H1 (cell line): Measurements from ENCODE around the gene KDM1A. TPM values are rescaled to one million over a fixed set of nuclear protein-coding genes. Genes with fewer than 3 reads are reported as not detected.

Experiments
- CTCF ChIA-PET: fragments of 300-600 bp; sonication (Branson Sonifier 250); formaldehyde crosslinking; loops from one replicate; lab custom pipeline; 2021; ENCODE audit not compliant: partially characterized antibody; lab: Charles Lee
- POLR2A ChIA-PET: fragments of 300-600 bp; sonication (Branson Sonifier 250); formaldehyde crosslinking; loops from one replicate; lab custom pipeline; 2021; ENCODE audit warnings: inconsistent platforms; ENCODE audit not compliant: partially characterized antibody; lab: Charles Lee
- DNase-seq, 2 experiments: peaks; one replicate each; pipeline versions ENCODE4 v3.0.0 to v3.0.0-alpha.2; 2010 to 2022; ENCODE audit warnings: low spot score in 2 of 2, low read depth in 1 of 2, mixed read lengths in 1 of 2
- FAIRE-seq: peaks from 2 replicates; lab custom pipeline; 2011; peaks lifted over from hg19 to GRCh38; lab: Jason Lieb, UNC
- H2AFZ ChIP-seq: 2 replicates; pipeline ENCODE4 v1.8.1; 2012; ENCODE audit warnings: low read length, inconsistent platforms
- H2AK5ac ChIP-seq: 2 replicates; pipeline ENCODE4 v1.6.1; 2013; ENCODE audit warnings: low read depth, low read length
- H2BK120ac ChIP-seq: replicated peaks from 2 replicates; pipeline ENCODE3; 2013; ENCODE audit warnings: low read depth, low read length, inconsistent platforms
- H2BK12ac ChIP-seq: 2 replicates; pipeline ENCODE4 v1.6.1; 2013; ENCODE audit warnings: low read depth, low read length
- H2BK15ac ChIP-seq: 2 replicates; pipeline ENCODE4 v1.6.1; 2013; ENCODE audit warnings: low read length
- H2BK20ac ChIP-seq: 2 replicates; pipeline ENCODE4 v1.6.1; 2013; ENCODE audit warnings: low read length
- H2BK5ac ChIP-seq: 2 replicates; pipeline ENCODE4 v1.6.1; 2013; ENCODE audit warnings: low read depth, low read length
- H3K14ac ChIP-seq: 2 replicates; pipeline ENCODE4 v1.6.1; 2013; ENCODE audit warnings: inconsistent platforms; ENCODE audit not compliant: insufficient read length
- H3K18ac ChIP-seq: 2 replicates; pipeline ENCODE4 v1.6.1; 2013; ENCODE audit warnings: low read length; ENCODE audit errors: extremely low read depth
- H3K23ac ChIP-seq: 2 replicates; pipeline ENCODE4 v1.6.1; 2013; ENCODE audit warnings: inconsistent platforms; ENCODE audit not compliant: insufficient read length
- H3K23me2 ChIP-seq: 2 replicates; pipeline ENCODE4 v1.6.1; 2013; ENCODE audit warnings: low read depth, low read length
- H3K27ac ChIP-seq: 2 replicates; pipeline ENCODE4 v1.6.1; 2011; ENCODE audit warnings: low read depth, low read length, inconsistent platforms
- H3K27me3 ChIP-seq, 4 experiments: replicated peaks in 1 of 4; 1 replicate in 1 of 4; 2 replicates in 3 of 4; pipeline versions ENCODE4 v1.6.1 to v1.8.1; 2011 to 2013; ENCODE audit warnings: low read length in 3 of 4, mild to moderate bottlenecking in 3 of 4, inconsistent platforms in 2 of 4, mixed read lengths in 2 of 4, moderate library complexity in 1 of 4; ENCODE audit not compliant: control insufficient read depth in 3 of 4, insufficient read depth in 3 of 4; ENCODE audit errors: extremely low read depth in 1 of 4
- H3K36me3 ChIP-seq, 4 experiments: 2 replicates each; pipeline versions ENCODE4 v1.6.1 to v1.8.1; 2011 to 2013; ENCODE audit warnings: mild to moderate bottlenecking in 4 of 4, low read length in 3 of 4, moderate library complexity in 2 of 4, control low read depth in 1 of 4, inconsistent platforms in 1 of 4; ENCODE audit not compliant: insufficient read depth in 4 of 4, control insufficient read depth in 2 of 4
- H3K4ac ChIP-seq: replicated peaks from 2 replicates; pipeline ENCODE3; 2013; ENCODE audit warnings: low read length, low read depth, mixed read lengths, inconsistent platforms; ENCODE audit not compliant: insufficient read length
- H3K4me1 ChIP-seq, 4 experiments: replicated peaks in 1 of 4; 1 replicate in 1 of 4; 2 replicates in 3 of 4; pipeline versions ENCODE4 v1.6.1 to v1.8.1; 2011 to 2013; ENCODE audit warnings: low read length in 3 of 4, inconsistent platforms in 2 of 4, mixed read lengths in 1 of 4; ENCODE audit not compliant: insufficient read depth in 4 of 4, control insufficient read depth in 3 of 4
- H3K4me2 ChIP-seq, 2 experiments: 2 replicates each; pipeline versions ENCODE4 v1.6.1 to v1.8.1; 2011 to 2013; ENCODE audit warnings: low read depth in 2 of 2, low read length in 2 of 2, control low read depth in 1 of 2, inconsistent platforms in 1 of 2, mild to moderate bottlenecking in 1 of 2; ENCODE audit not compliant: insufficient read depth in 1 of 2
- H3K4me3 ChIP-seq, 4 experiments: fragments of 200-600, 300-600 bp in 1 of 4; sonication (generic), shearing (Covaris generic), sonication (Bioruptor Twin) in 1 of 4; 2 replicates each; pipeline versions ENCODE4 v1.5.1 to v1.8.1; 2011 to 2016; ENCODE audit warnings: low read length in 4 of 4, low read depth in 3 of 4, control low read depth in 2 of 4, inconsistent platforms in 2 of 4, mild to moderate bottlenecking in 2 of 4, mixed read lengths in 1 of 4, moderate library complexity in 1 of 4; ENCODE audit not compliant: insufficient read depth in 2 of 4; ENCODE audit errors: extremely low read depth in 1 of 4
- H3K56ac ChIP-seq: replicated peaks from 2 replicates; pipeline ENCODE3; 2013; ENCODE audit warnings: low read depth, mild to moderate bottlenecking, mixed read lengths, low read length, inconsistent platforms; ENCODE audit not compliant: insufficient read length
- H3K79me1 ChIP-seq: 2 replicates; pipeline ENCODE4 v1.6.1; 2013; ENCODE audit warnings: low read depth, low read length, control low read depth
- H3K79me2 ChIP-seq, 2 experiments: 2 replicates each; pipeline versions ENCODE4 v1.6.1 to v1.8.1; 2012 to 2013; ENCODE audit warnings: low read length in 2 of 2, mild to moderate bottlenecking in 2 of 2, inconsistent platforms in 1 of 2; ENCODE audit not compliant: insufficient read depth in 2 of 2, control insufficient read depth in 1 of 2
- H3K9ac ChIP-seq, 4 experiments: replicated peaks in 1 of 4; 1 replicate in 1 of 4; 2 replicates in 3 of 4; pipeline versions ENCODE4 v1.6.1 to v1.8.1; 2011 to 2013; ENCODE audit warnings: low read depth in 3 of 4, low read length in 3 of 4, control low read depth in 2 of 4, mild to moderate bottlenecking in 2 of 4, moderate library complexity in 2 of 4, inconsistent platforms in 1 of 4; ENCODE audit errors: extremely low read depth in 1 of 4
- H3K9me3 ChIP-seq, 2 experiments: 2 replicates each; pipeline versions ENCODE4 v1.6.1 to v1.8.1; 2012 to 2013; ENCODE audit warnings: mild to moderate bottlenecking in 2 of 2, moderate library complexity in 2 of 2, control low read depth in 1 of 2, inconsistent platforms in 1 of 2, low read depth in 1 of 2, low read length in 1 of 2, mixed read lengths in 1 of 2; ENCODE audit not compliant: insufficient read depth in 2 of 2
- H4K20me1 ChIP-seq, 2 experiments: replicated peaks in 1 of 2; 2 replicates each; pipeline versions ENCODE3 to v1.8.1; 2011 to 2013; ENCODE audit warnings: inconsistent platforms in 2 of 2, low read length in 2 of 2, mild to moderate bottlenecking in 1 of 2; ENCODE audit not compliant: insufficient read depth in 2 of 2, control insufficient read depth in 1 of 2
- H4K5ac ChIP-seq: 2 replicates; pipeline ENCODE4 v1.6.1; 2013; ENCODE audit warnings: low read length, low read depth, mixed read lengths, inconsistent platforms; ENCODE audit not compliant: insufficient read length
- H4K8ac ChIP-seq: 2 replicates; pipeline ENCODE4 v1.8.0; 2013; ENCODE audit warnings: mild to moderate bottlenecking, moderate library complexity, low read length, inconsistent platforms; ENCODE audit not compliant: insufficient read depth; ENCODE audit errors: extremely low read depth
- H4K91ac ChIP-seq: replicated peaks from 2 replicates; pipeline ENCODE3; 2013; ENCODE audit warnings: low read length, mixed read lengths, inconsistent platforms; ENCODE audit not compliant: insufficient read length
- RAD21 ChIP-seq, 2 experiments: IDR thresholded peaks in 1 of 2; conservative IDR thresholded peaks in 1 of 2; 2 replicates each; pipeline ENCODE4 v1.6.1; 2011; ENCODE audit warnings: low read depth in 2 of 2, low read length in 2 of 2, improper control_type of control experiment in 1 of 2, inconsistent platforms in 1 of 2, mild to moderate bottlenecking in 1 of 2, moderate library complexity in 1 of 2
- SRF ChIP-seq: IDR thresholded peaks from 2 replicates; pipeline ENCODE4 v1.6.1; 2011; ENCODE audit warnings: mild to moderate bottlenecking, low read depth, low read length, moderate library complexity
- polyA plus RNA-seq, 7 experiments: library from polyadenylated mRNA; depleted of rRNA in 3 of 7; stranded (reverse) in 5 of 7; unstranded in 2 of 7; fragments of >200 nt in 5 of 7; fragments of 200-250 nt in 2 of 7; gene quantifications; 1 replicate in 5 of 7; 2 replicates in 1 of 7; 4 replicates in 1 of 7; pipeline versions ENCODE4 v1.2.1 to v1.2.3, GENCODE V29; 2011 to 2013; ENCODE audit warnings: missing spikeins in 2 of 7, mixed read lengths in 2 of 7
- total RNA-seq: library from RNA; stranded (reverse); fragmentation: NEBNext Ultra II Directional; extraction: Animal tissue kit (Norgen Biotek cat#: 25700); gene quantifications from 2 replicates; pipeline ENCODE4 v1.2.1, GENCODE V29; 2021
- TF ChIP-seq, protein P1 (sequence below): IDR thresholded peaks from 2 replicates; pipeline ENCODE4 v1.6.1; 2011; ENCODE audit warnings: low read length, improper control_type of control experiment

Gene KDM1A
- total and polyA plus RNA-seq, 2 of the 8 experiments (the other 6 are each of a cell fraction or from before 2014, with no cell fraction given) = 216 to 275 TPM

DNA sequence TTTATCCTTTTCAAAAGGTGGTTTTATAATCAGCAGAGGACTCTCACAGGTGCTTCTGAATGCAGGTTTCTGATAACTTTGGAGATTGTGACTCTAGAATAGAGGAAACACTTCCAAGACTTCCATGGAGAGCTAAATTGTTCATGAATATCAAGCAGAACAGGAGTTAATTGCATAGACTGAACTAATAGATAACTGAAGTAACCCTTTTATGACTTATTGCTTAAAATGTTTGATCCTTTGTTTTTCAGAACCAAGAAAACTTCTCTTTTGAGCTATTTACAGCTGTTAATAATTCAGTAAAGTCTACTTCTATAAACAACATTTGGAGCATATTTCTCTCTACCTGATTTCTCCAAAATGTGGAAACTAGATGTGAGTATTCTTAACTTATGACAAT, 23.5 kb upstream of the KDM1A start:
- Histone ChIP-seq H3K23ac (no peak overlapping the region), H3K4me3 (no peak overlapping the region), H4K8ac (no peak overlapping the region), H4K5ac (no peak overlapping the region), H2BK15ac (no peak overlapping the region), H2BK5ac (no peak overlapping the region), H2BK120ac (no peak overlapping the region), H3K36me3 (no peaks in the 10 kb centered on the region), H2BK20ac (no peak overlapping the region), H2AK5ac (no peak overlapping the region), H2AFZ (no peak overlapping the region), H2BK12ac (no peak overlapping the region), H3K27me3 (no peaks in the 10 kb centered on the region), H3K4me2 (no peak overlapping the region), H3K56ac (no peak overlapping the region), H3K27ac (no peak overlapping the region), H3K4me1 (no peaks in the 10 kb centered on the region), H3K14ac (no peak overlapping the region), H4K20me1 (no peaks in the 10 kb centered on the region), H3K9me3 (peaks cover 23 to 32% of the 10 kb centered on the region in 2 experiments), H3K9ac (no peak overlapping the region), H3K18ac (no peak overlapping the region), H3K23me2 (no peaks in the 10 kb centered on the region), H3K4ac (no peak overlapping the region), H4K91ac (no peak overlapping the region), H3K79me1 (no peaks in the 10 kb centered on the region), H3K79me2 (no peaks in the 10 kb centered on the region)
- no peak for FAIRE-seq
- no peak for TF ChIP-seq RAD21 (IDR thresholded peaks at IDR 0.05 in 1 of 2, conservative IDR thresholded peaks at IDR 0.05 in 1 of 2; ENCODE audit: low read depth in 2 of 2, low read length in 2 of 2)
- TF ChIP-seq SRF = no peak
- TF ChIP-seq, protein P1, sequence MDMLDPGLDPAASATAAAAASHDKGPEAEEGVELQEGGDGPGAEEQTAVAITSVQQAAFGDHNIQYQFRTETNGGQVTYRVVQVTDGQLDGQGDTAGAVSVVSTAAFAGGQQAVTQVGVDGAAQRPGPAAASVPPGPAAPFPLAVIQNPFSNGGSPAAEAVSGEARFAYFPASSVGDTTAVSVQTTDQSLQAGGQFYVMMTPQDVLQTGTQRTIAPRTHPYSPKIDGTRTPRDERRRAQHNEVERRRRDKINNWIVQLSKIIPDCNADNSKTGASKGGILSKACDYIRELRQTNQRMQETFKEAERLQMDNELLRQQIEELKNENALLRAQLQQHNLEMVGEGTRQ = no peak
- no peak for DNase-seq
- ChIA-PET CTCF (no interaction called here), POLR2A (no interaction called here)
